HepG2 (cell line): ENCODE measurements around the gene TMEM200A. TPM values are rescaled to one million over a fixed set of nuclear protein-coding genes. Genes with fewer than 3 reads are reported as not detected.
A peak's percentile ranks its signal among the peaks of the same experiment; 100 is the strongest.

Experiments used
- FOXA1 ChIP-seq, 2 experiments: fragments of 450-650 bp in 1 of 2; sonication (generic) in 1 of 2; formaldehyde crosslinking in 1 of 2; IDR thresholded peaks; 2 replicates each; pipeline versions ENCODE4 v1.4.0 to v1.6.1; 2016 to 2020; ENCODE audit warnings: missing genetic modification reagents in 1 of 2
- FOXC1 ChIP-seq: sonication (generic); formaldehyde crosslinking; IDR thresholded peaks from 2 replicates; pipeline ENCODE4 v1.8.0; 2022; ENCODE audit warnings: mild to moderate bottlenecking, missing genetic modification reagents, borderline replicate concordance
- GABPB1 ChIP-seq: IDR thresholded peaks from 2 replicates; pipeline ENCODE4 v1.6.1; 2016; ENCODE audit warnings: mild to moderate bottlenecking, missing genetic modification reagents, moderate library complexity, missing compliant biosample characterization
- HCFC1 ChIP-seq: fragments of 150-350 bp; IDR thresholded peaks from 2 replicates; pipeline ENCODE4 v1.6.1; 2014; ENCODE audit warnings: low read depth, low read length
- HINFP ChIP-seq: sonication (generic); formaldehyde crosslinking; IDR thresholded peaks from 2 replicates; pipeline ENCODE4 v1.4.0; 2020; ENCODE audit warnings: low read depth, mild to moderate bottlenecking, missing genetic modification reagents
- KLF12 ChIP-seq: sonication (generic); formaldehyde crosslinking; IDR thresholded peaks from 2 replicates; pipeline ENCODE4 v1.4.0; 2020; ENCODE audit warnings: missing genetic modification reagents, borderline replicate concordance
- KLF13 ChIP-seq: sonication (generic); formaldehyde crosslinking; IDR thresholded peaks from 2 replicates; pipeline ENCODE4 v1.4.0; 2020; ENCODE audit warnings: mild to moderate bottlenecking, missing genetic modification reagents
- NCOA2 ChIP-seq: sonication (generic); formaldehyde crosslinking; IDR thresholded peaks from 2 replicates; pipeline ENCODE4 v1.8.0; 2022; ENCODE audit warnings: inconsistent platforms
- PCBP1 ChIP-seq: fragments of 200-400 bp; formaldehyde crosslinking; IDR thresholded peaks from 2 replicates; pipeline ENCODE4 v1.6.1; 2017; ENCODE audit warnings: mild to moderate bottlenecking, low read depth, low read length, borderline replicate concordance
- PHB2 ChIP-seq: fragments of 450-650 bp; IDR thresholded peaks from 2 replicates; pipeline ENCODE4 v1.6.1; 2018; ENCODE audit not compliant: partially characterized antibody
- REL ChIP-seq: sonication (generic); formaldehyde crosslinking; conservative IDR thresholded peaks from 2 replicates; pipeline ENCODE4 v1.8.0; 2022; ENCODE audit warnings: mild to moderate bottlenecking, missing genetic modification reagents, moderate library complexity
- SAFB2 ChIP-seq: sonication (generic); formaldehyde crosslinking; IDR thresholded peaks from 2 replicates; pipeline ENCODE4 v1.5.1; 2020; ENCODE audit warnings: missing genetic modification reagents, low read depth, mild to moderate bottlenecking, borderline replicate concordance
- SMAD3 ChIP-seq: sonication (generic); formaldehyde crosslinking; IDR thresholded peaks from 2 replicates; pipeline ENCODE4 v1.4.0; 2020; ENCODE audit warnings: missing genetic modification reagents
- SRY ChIP-seq: sonication (generic); formaldehyde crosslinking; IDR thresholded peaks from 2 replicates; pipeline ENCODE4 v1.8.0; 2022; ENCODE audit warnings: mild to moderate bottlenecking, missing genetic modification reagents
- TRAFD1 ChIP-seq: sonication (generic); formaldehyde crosslinking; IDR thresholded peaks from 2 replicates; pipeline ENCODE4 v1.5.1; 2020; ENCODE audit warnings: missing genetic modification reagents, mild to moderate bottlenecking, borderline replicate concordance
- ZBTB7B ChIP-seq: sonication (generic); formaldehyde crosslinking; IDR thresholded peaks from 2 replicates; pipeline ENCODE4 v1.4.0; 2020; ENCODE audit warnings: missing genetic modification reagents
- ZNF383 ChIP-seq: sonication (generic); formaldehyde crosslinking; IDR thresholded peaks from 2 replicates; pipeline ENCODE4 v1.4.0; 2020; ENCODE audit warnings: missing genetic modification reagents, mild to moderate bottlenecking, borderline replicate concordance
- polyA plus RNA-seq, 8 experiments: library from polyadenylated mRNA; depleted of rRNA in 3 of 8; stranded (reverse) in 7 of 8; unstranded in 1 of 8; fragments of >200 nt; fragmentation: Illumina TruSeq in 4 of 8; extraction: Trizol in 4 of 8; gene quantifications; 2 replicates each; pipeline versions ENCODE4 v1.2.1 to v1.2.3, GENCODE V29; 2011 to 2016; ENCODE audit warnings: low read depth in 4 of 8, missing spikeins in 1 of 8, mixed read lengths in 1 of 8; ENCODE audit not compliant: insufficient read depth in 1 of 8
- total RNA-seq, 5 experiments: library from RNA; depleted of rRNA; stranded (reverse); fragments of >200 nt; fragmentation: Illumina TruSeq; extraction: Trizol; gene quantifications; 2 replicates each; pipeline ENCODE4 v1.2.3, GENCODE V29; 2016; ENCODE audit warnings: low read depth in 1 of 5
- TF ChIP-seq, protein P1 (sequence below): sonication (generic); formaldehyde crosslinking; IDR thresholded peaks from 2 replicates; pipeline ENCODE4 v1.4.0; 2020; ENCODE audit warnings: missing genetic modification reagents
- TF ChIP-seq, protein P2 (sequence below): IDR thresholded peaks from 2 replicates; pipeline ENCODE4 v1.6.1; 2016; ENCODE audit warnings: missing genetic modification reagents, missing compliant biosample characterization

TMEM200A gene
- total and polyA plus RNA-seq, 2 of the 13 experiments (the other 11 are each of a cell fraction or from before 2014, with no cell fraction given): 0.34 TPM; not detected in 1

- TF ChIP-seq FOXC1 (peak; percentile 60; the same call in 1 of the 2 replicates), REL (CRISPR knock-in tag) (no peak), NCOA2 (CRISPR knock-in tag) (no peak), ZNF383 (CRISPR knock-in tag) (no peak), HINFP (CRISPR knock-in tag) (no peak), TRAFD1 (CRISPR knock-in tag) (no peak), KLF13 (CRISPR knock-in tag) (0 out of 2 replicates have a peak, but pooled peaks have one; percentile 29), GABPB1 (CRISPR knock-in tag) (peak; percentile 74), SRY (CRISPR knock-in tag) (no peak), KLF12 (CRISPR knock-in tag) (peak; percentile 16; the same call in 1 of the 2 replicates), PCBP1 (0 out of 2 replicates have a peak, but pooled peaks have one; percentile 26), SAFB2 (CRISPR knock-in tag) (0 out of 2 replicates have a peak, but pooled peaks have one; percentile 49), FOXA1 (IDR thresholded peaks at IDR 0.05) (no peak), FOXA1 (CRISPR knock-in tag; IDR thresholded peaks at IDR 0.05) (no peak), HCFC1 (no peak), SMAD3 (CRISPR knock-in tag) (no peak), PHB2 (no peak), ZBTB7B (peak; percentile 69; the same call in 1 of the 2 replicates)
- TF ChIP-seq, protein P1, sequence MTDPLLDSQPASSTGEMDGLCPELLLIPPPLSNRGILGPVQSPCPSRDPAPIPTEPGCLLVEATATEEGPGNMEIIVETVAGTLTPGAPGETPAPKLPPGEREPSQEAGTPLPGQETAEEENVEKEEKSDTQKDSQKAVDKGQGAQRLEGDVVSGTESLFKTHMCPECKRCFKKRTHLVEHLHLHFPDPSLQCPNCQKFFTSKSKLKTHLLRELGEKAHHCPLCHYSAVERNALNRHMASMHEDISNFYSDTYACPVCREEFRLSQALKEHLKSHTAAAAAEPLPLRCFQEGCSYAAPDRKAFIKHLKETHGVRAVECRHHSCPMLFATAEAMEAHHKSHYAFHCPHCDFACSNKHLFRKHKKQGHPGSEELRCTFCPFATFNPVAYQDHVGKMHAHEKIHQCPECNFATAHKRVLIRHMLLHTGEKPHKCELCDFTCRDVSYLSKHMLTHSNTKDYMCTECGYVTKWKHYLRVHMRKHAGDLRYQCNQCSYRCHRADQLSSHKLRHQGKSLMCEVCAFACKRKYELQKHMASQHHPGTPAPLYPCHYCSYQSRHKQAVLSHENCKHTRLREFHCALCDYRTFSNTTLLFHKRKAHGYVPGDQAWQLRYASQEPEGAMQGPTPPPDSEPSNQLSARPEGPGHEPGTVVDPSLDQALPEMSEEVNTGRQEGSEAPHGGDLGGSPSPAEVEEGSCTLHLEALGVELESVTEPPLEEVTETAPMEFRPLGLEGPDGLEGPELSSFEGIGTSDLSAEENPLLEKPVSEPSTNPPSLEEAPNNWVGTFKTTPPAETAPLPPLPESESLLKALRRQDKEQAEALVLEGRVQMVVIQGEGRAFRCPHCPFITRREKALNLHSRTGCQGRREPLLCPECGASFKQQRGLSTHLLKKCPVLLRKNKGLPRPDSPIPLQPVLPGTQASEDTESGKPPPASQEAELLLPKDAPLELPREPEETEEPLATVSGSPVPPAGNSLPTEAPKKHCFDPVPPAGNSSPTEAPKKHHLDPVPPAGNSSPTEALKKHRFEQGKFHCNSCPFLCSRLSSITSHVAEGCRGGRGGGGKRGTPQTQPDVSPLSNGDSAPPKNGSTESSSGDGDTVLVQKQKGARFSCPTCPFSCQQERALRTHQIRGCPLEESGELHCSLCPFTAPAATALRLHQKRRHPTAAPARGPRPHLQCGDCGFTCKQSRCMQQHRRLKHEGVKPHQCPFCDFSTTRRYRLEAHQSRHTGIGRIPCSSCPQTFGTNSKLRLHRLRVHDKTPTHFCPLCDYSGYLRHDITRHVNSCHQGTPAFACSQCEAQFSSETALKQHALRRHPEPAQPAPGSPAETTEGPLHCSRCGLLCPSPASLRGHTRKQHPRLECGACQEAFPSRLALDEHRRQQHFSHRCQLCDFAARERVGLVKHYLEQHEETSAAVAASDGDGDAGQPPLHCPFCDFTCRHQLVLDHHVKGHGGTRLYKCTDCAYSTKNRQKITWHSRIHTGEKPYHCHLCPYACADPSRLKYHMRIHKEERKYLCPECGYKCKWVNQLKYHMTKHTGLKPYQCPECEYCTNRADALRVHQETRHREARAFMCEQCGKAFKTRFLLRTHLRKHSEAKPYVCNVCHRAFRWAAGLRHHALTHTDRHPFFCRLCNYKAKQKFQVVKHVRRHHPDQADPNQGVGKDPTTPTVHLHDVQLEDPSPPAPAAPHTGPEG (CRISPR knock-in tag): no peak
- TF ChIP-seq, protein P2, sequence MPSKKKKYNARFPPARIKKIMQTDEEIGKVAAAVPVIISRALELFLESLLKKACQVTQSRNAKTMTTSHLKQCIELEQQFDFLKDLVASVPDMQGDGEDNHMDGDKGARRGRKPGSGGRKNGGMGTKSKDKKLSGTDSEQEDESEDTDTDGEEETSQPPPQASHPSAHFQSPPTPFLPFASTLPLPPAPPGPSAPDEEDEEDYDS (CRISPR knock-in tag): no peak
These were observed at the start of gene TMEM200A (continued) for GRCh38 chr6:130365166-130366106.
